Ovary (tissue), 3 donors: ENCODE data around the gene RFX5.

Experiments used
- CTCF ChIP-seq, 3 donors: fragments of 450-650 bp in 2 of 3; fragments of 200-600 bp in 1 of 3; IDR thresholded peaks; one replicate each; pipeline versions ENCODE4 v1.5.1 to v1.8.0; 2016 to 2022; ENCODE audit warnings: antibody characterized with exemption in 3 of 3, mild to moderate bottlenecking in 1 of 3
- EP300 ChIP-seq: sonication (generic); formaldehyde crosslinking; IDR thresholded peaks from one replicate; pipeline ENCODE4 v1.6.1; 2017; ENCODE audit warnings: antibody characterized with exemption
- donor health status: DM: no; HTN: no; CAD: no.

GRCh38 chr1:151312826-151313225 is 34.2 kb downstream of the RFX5 start:
- no peak for TF ChIP-seq CTCF (IDR thresholded peaks at IDR 0.05)
- TF ChIP-seq EP300 = no peak
